GM19455 (cell line): ENCODE measurements around the gene SPATA9.
"Not testable (repeated sequence)": the region's sequence is repeated elsewhere in the genome, so short reads cannot be mapped to it uniquely, and the experiment has no call there.

Source experiments
- ATAC-seq: cut with Tn5 transposase; IDR thresholded peaks from one replicate; pipeline ENCODE4 v1.9.1; 2021; ENCODE audit not compliant: unreplicated experiment

The SPATA9 gene

GRCh38 chr5:95646569-95647431 is 36.0 kb downstream of the SPATA9 start, which contains the start of gene RFESD:
Gene RFESD (plus strand): TSS chr5:95646777. CDS start chr5:95652272, 5,495 bp downstream.
- peak; percentile 97 for ATAC-seq

- ATAC-seq = not testable (repeated sequence)
Observed at GRCh38 chr5:95646226-95646568, 36.6 kb downstream of the SPATA9 start.

GRCh38 chr5:95644351-95645042 is 38.3 kb downstream of the SPATA9 start:
- no peak for ATAC-seq

GRCh38 chr5:95643152-95643551 is 39.6 kb downstream of the SPATA9 start:
- ATAC-seq = no peak

- no peak for ATAC-seq
Observed at GRCh38 chr5:95641741-95642220, 41.0 kb downstream of the SPATA9 start.

GRCh38 chr5:95638632-95639031 is 44.2 kb downstream of the SPATA9 start:
- ATAC-seq = no peak

GRCh38 chr5:95634081-95634480 is 48.7 kb downstream of the SPATA9 start:
- ATAC-seq = no peak

- ATAC-seq = no peak
Observed at GRCh38 chr5:95633671-95634070, 49.1 kb downstream of the SPATA9 start.

GRCh38 chr5:95632942-95633341 is 49.8 kb downstream of the SPATA9 start:
- not testable (repeated sequence) for ATAC-seq

GRCh38 chr5:95631991-95632675 is 50.7 kb downstream of the SPATA9 start:
- ATAC-seq = peak; percentile 81

- peak; percentile 7 for ATAC-seq
Observed at GRCh38 chr5:95631255-95631958, 51.4 kb downstream of the SPATA9 start.

- ATAC-seq = no peak
Observed at GRCh38 chr5:95630394-95630917, 52.3 kb downstream of the SPATA9 start.

GRCh38 chr5:95628933-95629332 is 53.9 kb downstream of the SPATA9 start:
- ATAC-seq = no peak

- ATAC-seq = no peak
Observed at GRCh38 chr5:95627971-95628810, 54.6 kb downstream of the SPATA9 start.

GRCh38 chr5:95626701-95627100 is 56.1 kb downstream of the SPATA9 start:
- ATAC-seq = no peak

- ATAC-seq = no peak
Observed at GRCh38 chr5:95624368-95624767, 58.4 kb downstream of the SPATA9 start.

GRCh38 chr5:95623706-95624105 is 59.1 kb downstream of the SPATA9 start:
- ATAC-seq = no peak

GRCh38 chr5:95621839-95622629 is 60.8 kb downstream of the SPATA9 start:
- no peak for ATAC-seq
